CD4-positive, alpha-beta memory T cell (primary cell): ENCODE data around the gene NANOS1. TPM values are rescaled to one million over a fixed set of nuclear protein-coding genes. Genes with fewer than 3 reads are reported as not detected.

ENCODE experiments used
- CTCF ChIA-PET: fragments of 350-600 bp; sonication (Branson Sonifier 250); formaldehyde crosslinking; loops from one replicate; lab custom pipeline; 2021; ENCODE audit warnings: inconsistent platforms; ENCODE audit not compliant: partially characterized antibody; lab: Charles Lee
- POLR2A ChIA-PET: fragments of 350-600 bp; sonication (Branson Sonifier 250); formaldehyde crosslinking; loops from one replicate; lab custom pipeline; 2021; ENCODE audit not compliant: partially characterized antibody; lab: Charles Lee
- DNase-seq, 5 donors: peaks; one replicate each; pipeline versions ENCODE4 v3.0.0 to v3.0.0-alpha.2; 2020 to 2022; ENCODE audit warnings: mixed read lengths in 1 of 5
- H3K27ac ChIP-seq: one replicate; pipeline ENCODE4 v1.7.0; 2013; ENCODE audit warnings: low read depth, low read length
- H3K27me3 ChIP-seq: 2 replicates; pipeline ENCODE4 v1.7.0; 2013; ENCODE audit warnings: mild to moderate bottlenecking, low read length, moderate library complexity; ENCODE audit not compliant: insufficient read depth
- H3K36me3 ChIP-seq: 2 replicates; pipeline ENCODE4 v1.7.0; 2013; ENCODE audit warnings: mild to moderate bottlenecking, low read length, moderate library complexity; ENCODE audit not compliant: insufficient read depth
- H3K4me1 ChIP-seq: 2 replicates; pipeline ENCODE4 v1.7.0; 2013; ENCODE audit warnings: mild to moderate bottlenecking, low read length, moderate library complexity; ENCODE audit not compliant: insufficient read depth
- H3K4me3 ChIP-seq, 2 donors: one replicate each; pipeline ENCODE4 v1.7.0; 2013; ENCODE audit warnings: low read length in 2 of 2, mild to moderate bottlenecking in 1 of 2
- H3K9me3 ChIP-seq, 2 donors: one replicate each; pipeline ENCODE4 v1.7.0; 2013; ENCODE audit warnings: low read length in 2 of 2, control low read depth in 1 of 2; ENCODE audit not compliant: control insufficient read depth in 1 of 2
- H3K27ac Mint-ChIP-seq, 7 donors: one replicate each; pipeline ENCODE4 v1.8.0; 2020 to 2021; ENCODE audit warnings: mixed read lengths in 7 of 7, mild to moderate bottlenecking in 6 of 7, inconsistent platforms in 3 of 7, moderate library complexity in 3 of 7
- H3K27me3 Mint-ChIP-seq, 2 donors: one replicate each; pipeline ENCODE4 v1.8.0; 2020 to 2021; ENCODE audit warnings: mixed read lengths in 2 of 2
- H3K36me3 Mint-ChIP-seq, 2 donors: one replicate each; pipeline ENCODE4 v1.8.0; 2020 to 2021; ENCODE audit warnings: mixed read lengths in 2 of 2, inconsistent platforms in 1 of 2, mild to moderate bottlenecking in 1 of 2
- H3K4me1 Mint-ChIP-seq, 4 donors: one replicate each; pipeline ENCODE4 v1.8.0; 2020 to 2021; ENCODE audit warnings: mixed read lengths in 4 of 4, mild to moderate bottlenecking in 1 of 4
- H3K4me3 Mint-ChIP-seq, 8 donors: one replicate each; pipeline ENCODE4 v1.8.0; 2020 to 2021; ENCODE audit warnings: mixed read lengths in 8 of 8, mild to moderate bottlenecking in 7 of 8, moderate library complexity in 6 of 8, inconsistent platforms in 3 of 8
- H3K9me3 Mint-ChIP-seq, 8 donors: one replicate each; pipeline ENCODE4 v1.8.0; 2020 to 2021; ENCODE audit warnings: mixed read lengths in 8 of 8, mild to moderate bottlenecking in 5 of 8, inconsistent platforms in 3 of 8, moderate library complexity in 1 of 8
- intact Hi-C: fragments of 100-400 bp; cut with micrococcal nuclease; formaldehyde crosslinking; loops from one replicate; pipeline ENCODE4 v1.15.1; 2023
- polyA plus RNA-seq, 2 donors: library from polyadenylated mRNA; unstranded; fragments of 300-500 nt; fragmentation: Illumina TruSeq; gene quantifications; one replicate each; pipeline ENCODE4 v1.2.3, GENCODE V29; 2021
- total RNA-seq, 2 experiments: library from RNA; stranded (reverse); gene quantifications; one replicate each; pipeline ENCODE4 v1.2.3, GENCODE V29; 2021

Gene NANOS1
- total and polyA plus RNA-seq, 4 experiments from 2014 or later, result 0.11 to 0.64 (median 0.49) TPM; not detected in 1

GRCh38 chr10:119058010-119058409, 28.5 kb downstream of the NANOS1 start:
- peaks cover 14 to 30% (median 15%) of the 10 kb centered on the region in 4 donors for H3K4me1 Mint-ChIP-seq
- H3K27me3 Mint-ChIP-seq, result no peaks in the 10 kb centered on the region
- H3K4me1 ChIP-seq, result no peaks in the 10 kb centered on the region
- no peak overlapping the region for H3K27ac ChIP-seq
- H3K4me3 ChIP-seq, result no peak overlapping the region
- DNase-seq, result no peak
- no peaks in the 10 kb centered on the region for H3K27me3 ChIP-seq
- H3K4me3 Mint-ChIP-seq, result no peak overlapping the region
- intact Hi-C loops, result no loop called here
- H3K36me3 ChIP-seq, result peaks cover 91% of the 10 kb centered on the region
- H3K36me3 Mint-ChIP-seq, result peaks cover 73 to 87% of the 10 kb centered on the region in 2 donors
- no peaks in the 10 kb centered on the region for H3K9me3 ChIP-seq
- no peaks in the 10 kb centered on the region for H3K9me3 Mint-ChIP-seq
- CTCF ChIA-PET, result interaction anchor here (1.1 to 1.2 kb wide), 2 partner anchors 61 to 66 kb away, joined by 3 read pairs; no protein-coding TSS in a partner anchor
- POLR2A ChIA-PET, result interaction anchor here (0.6 to 1.5 kb wide), 2 partner anchors 9 to 11 kb away, joined by 3 read pairs; no protein-coding TSS in a partner anchor
- H3K27ac Mint-ChIP-seq, result peak overlapping the region in 2 of 7 donors; percentile 13 to 46

DNA sequence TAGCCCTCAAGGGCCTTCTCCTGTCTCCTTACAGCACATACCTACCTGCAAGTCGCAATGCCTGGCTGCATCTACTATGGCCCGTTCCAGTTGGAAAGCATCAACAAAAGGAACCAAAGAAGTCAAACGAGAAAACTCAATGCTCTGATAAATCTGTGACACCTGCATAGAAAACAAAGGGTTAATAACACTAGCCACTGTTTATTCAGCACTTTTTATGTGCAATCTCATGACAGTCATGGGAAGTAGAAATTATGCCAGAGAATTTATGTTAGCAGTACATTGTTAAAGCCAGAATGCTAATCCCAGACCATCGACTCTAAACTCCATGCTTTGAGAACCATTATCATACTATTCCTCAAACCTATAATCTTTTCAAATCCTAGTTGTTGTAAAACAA, 30.0 kb downstream of the NANOS1 start:
- Mint-ChIP-seq H3K4me3 (no peak overlapping the region), H3K9me3 (peaks cover 0 to 2% (median 0%) of the 10 kb centered on the region in 8 donors), H3K4me1 (peaks cover 19 to 35% (median 21%) of the 10 kb centered on the region in 4 donors), H3K27me3 (no peaks in the 10 kb centered on the region), H3K27ac (peak overlapping the region in 2 of 7 donors; percentile 64 to 70), H3K36me3 (peaks cover 78 to 90% of the 10 kb centered on the region in 2 donors)
- Histone ChIP-seq H3K4me3 (no peak overlapping the region), H3K27ac (no peak overlapping the region), H3K4me1 (no peaks in the 10 kb centered on the region), H3K27me3 (no peaks in the 10 kb centered on the region), H3K36me3 (peaks cover 92% of the 10 kb centered on the region), H3K9me3 (no peaks in the 10 kb centered on the region)
- intact Hi-C loops, result no loop called here
- ChIA-PET CTCF (interaction anchor here (0.9 kb wide), 1 partner anchor 139 kb away, joined by 3 read pairs; no protein-coding TSS in a partner anchor), POLR2A (interaction anchor here (1.3 to 1.5 kb wide), 2 partner anchors 8 to 45 kb away, joined by 3 to 4 read pairs; no protein-coding TSS in a partner anchor)
- no peak for DNase-seq

GRCh38 chr10:119060107-119060506, 30.6 kb downstream of the NANOS1 start:
- H3K36me3 Mint-ChIP-seq, result peaks cover 77 to 89% of the 10 kb centered on the region in 2 donors
- H3K4me1 Mint-ChIP-seq, result peaks cover 19 to 39% (median 23%) of the 10 kb centered on the region in 4 donors
- ChIA-PET CTCF (no interaction called here), POLR2A (no interaction called here)
- H3K4me3 ChIP-seq, result no peak overlapping the region
- DNase-seq, result no peak
- intact Hi-C loops, result no loop called here
- no peaks in the 10 kb centered on the region for H3K9me3 ChIP-seq
- peaks cover 0 to 2% (median 0%) of the 10 kb centered on the region in 8 donors for H3K9me3 Mint-ChIP-seq
- no peaks in the 10 kb centered on the region for H3K27me3 ChIP-seq
- H3K4me3 Mint-ChIP-seq, result no peak overlapping the region
- no peaks in the 10 kb centered on the region for H3K27me3 Mint-ChIP-seq
- H3K36me3 ChIP-seq, result peaks cover 92% of the 10 kb centered on the region
- H3K27ac ChIP-seq, result no peak overlapping the region
- peak overlapping the region in 1 of 7 donors; percentile 70 for H3K27ac Mint-ChIP-seq
- no peaks in the 10 kb centered on the region for H3K4me1 ChIP-seq

DNA sequence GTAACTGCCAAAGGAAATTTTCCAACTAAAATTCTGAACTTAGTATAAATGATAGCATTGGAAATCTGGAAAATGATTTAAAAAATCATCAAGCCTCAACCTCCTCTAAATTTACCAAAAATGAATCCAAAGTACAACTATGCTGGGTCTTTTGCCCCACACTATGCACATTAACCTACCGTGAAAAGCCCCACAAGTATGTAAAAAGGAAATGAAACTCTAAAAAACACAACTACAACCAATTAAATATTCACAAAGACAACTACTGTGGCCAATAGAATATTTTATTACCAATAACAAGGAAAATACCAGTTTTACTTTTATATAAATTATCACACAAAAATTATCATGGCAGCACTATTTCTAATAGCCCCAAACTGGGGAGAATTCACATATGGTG, 31.8 kb downstream of the NANOS1 start:
- DNase-seq, result no peak
- Histone ChIP-seq H3K27ac (no peak overlapping the region), H3K9me3 (no peaks in the 10 kb centered on the region), H3K4me3 (no peak overlapping the region), H3K27me3 (no peaks in the 10 kb centered on the region), H3K36me3 (peaks cover 90% of the 10 kb centered on the region), H3K4me1 (no peaks in the 10 kb centered on the region)
- CTCF ChIA-PET, result no interaction called here
- peaks cover 0 to 2% (median 0%) of the 10 kb centered on the region in 8 donors for H3K9me3 Mint-ChIP-seq
- H3K36me3 Mint-ChIP-seq, result peaks cover 73 to 88% of the 10 kb centered on the region in 2 donors
- H3K27ac Mint-ChIP-seq, result peak overlapping the region in 3 of 7 donors; percentile 5 to 32 (median 29)
- intact Hi-C loops, result no loop called here
- POLR2A ChIA-PET, result interaction anchor here (1.7 kb wide), 1 partner anchor 70 kb away, joined by 5 read pairs; no protein-coding TSS in a partner anchor
- peaks cover 19 to 44% (median 24%) of the 10 kb centered on the region in 4 donors for H3K4me1 Mint-ChIP-seq
- peak overlapping the region in 1 of 8 donors; percentile 9 for H3K4me3 Mint-ChIP-seq
- H3K27me3 Mint-ChIP-seq, result no peaks in the 10 kb centered on the region

- CTCF ChIA-PET, result no interaction called here
- peaks cover 71 to 88% of the 10 kb centered on the region in 2 donors for H3K36me3 Mint-ChIP-seq
- peak overlapping the region in 2 of 7 donors; percentile 29 to 48 for H3K27ac Mint-ChIP-seq
- H3K9me3 Mint-ChIP-seq, result peaks cover 0 to 2% (median 0%) of the 10 kb centered on the region in 8 donors
- Histone ChIP-seq H3K4me1 (no peaks in the 10 kb centered on the region), H3K36me3 (peaks cover 89% of the 10 kb centered on the region), H3K27ac (no peak overlapping the region), H3K27me3 (no peaks in the 10 kb centered on the region), H3K9me3 (no peaks in the 10 kb centered on the region), H3K4me3 (no peak overlapping the region)
- POLR2A ChIA-PET, result interaction anchor here (1.5 to 1.7 kb wide), 2 partner anchors 35 to 70 kb away, joined by 3 to 5 read pairs; no protein-coding TSS in a partner anchor
- peaks cover 19 to 44% (median 26%) of the 10 kb centered on the region in 4 donors for H3K4me1 Mint-ChIP-seq
- DNase-seq, result no peak
- no peak overlapping the region for H3K4me3 Mint-ChIP-seq
- no peaks in the 10 kb centered on the region for H3K27me3 Mint-ChIP-seq
- intact Hi-C loops, result no loop called here
Observed at GRCh38 chr10:119061926-119062325, 32.4 kb downstream of the NANOS1 start.

GRCh38 chr10:119070395-119071165, 41.1 kb downstream of the NANOS1 start:
- DNase-seq, result no peak
- no peaks in the 10 kb centered on the region for H3K27me3 Mint-ChIP-seq
- no peak overlapping the region for H3K4me3 Mint-ChIP-seq
- H3K4me1 Mint-ChIP-seq, result peaks cover 24 to 46% (median 36%) of the 10 kb centered on the region in 4 donors
- CTCF ChIA-PET, result interaction anchor here (1.2 kb wide), 1 partner anchor 23 kb away, joined by 4 read pairs; no protein-coding TSS in a partner anchor
- peak overlapping the region in 4 of 7 donors; percentile 15 to 59 (median 46) for H3K27ac Mint-ChIP-seq
- Histone ChIP-seq H3K4me3 (no peak overlapping the region), H3K4me1 (peaks cover 31% of the 10 kb centered on the region), H3K9me3 (no peaks in the 10 kb centered on the region), H3K36me3 (peaks cover 55% of the 10 kb centered on the region), H3K27me3 (no peaks in the 10 kb centered on the region), H3K27ac (no peak overlapping the region)
- H3K9me3 Mint-ChIP-seq, result peaks cover 0 to 2% (median 0%) of the 10 kb centered on the region in 8 donors
- peaks cover 47 to 75% of the 10 kb centered on the region in 2 donors for H3K36me3 Mint-ChIP-seq
- intact Hi-C loops, result no loop called here
- POLR2A ChIA-PET, result interaction anchor here (1.1 to 2.8 kb wide), 4 partner anchors 10 to 95 kb away, joined by 4 to 11 read pairs (median 6); partner anchors contain the start of genes DENND10 and SFXN4
